D721Med (cell line): ENCODE measurements around the gene UBASH3A.

Source experiments
- DNase-seq: peaks from one replicate; pipeline ENCODE4 v3.0.0; 2011; ENCODE audit warnings: low spot score; ENCODE audit not compliant: insufficient read length
- FAIRE-seq: peaks from 2 replicates; lab custom pipeline; 2011; peaks lifted over from hg19 to GRCh38; lab: Jason Lieb, UNC
- TF ChIP-seq, protein P1 (sequence below): IDR thresholded peaks from 2 replicates; pipeline ENCODE4 v1.5.1; 2012; ENCODE audit warnings: mild to moderate bottlenecking, control low read depth; ENCODE audit not compliant: insufficient read depth; ENCODE audit errors: missing control alignments

UBASH3A gene

DNA sequence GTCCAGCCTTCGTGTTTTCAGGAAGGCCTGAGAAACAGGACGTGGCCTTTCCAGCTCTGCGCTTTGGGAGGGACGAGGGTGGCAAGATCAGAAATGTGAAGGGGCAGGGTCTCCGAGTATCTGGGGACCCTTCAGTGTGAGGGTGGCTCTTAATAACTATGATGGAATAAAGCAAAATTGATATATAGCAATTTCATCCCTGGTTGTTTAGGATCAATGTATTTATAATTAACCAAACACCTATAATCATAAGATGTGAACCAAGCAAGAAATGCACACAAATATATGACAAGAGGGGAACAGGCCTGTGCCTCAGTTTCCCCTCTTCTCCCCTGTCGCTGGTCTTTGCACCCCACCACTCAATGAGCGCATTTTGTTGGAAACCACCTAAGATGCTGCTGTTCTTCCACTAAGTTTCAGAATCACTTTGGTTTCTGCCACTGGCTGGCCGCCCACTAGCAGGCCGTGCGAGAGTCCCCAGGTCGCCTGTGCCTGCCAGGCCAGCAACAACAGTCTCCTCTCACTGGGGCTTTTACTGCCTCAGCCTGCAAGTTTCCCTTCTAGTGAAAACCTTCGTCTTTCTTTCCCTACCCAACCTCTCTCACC is 36.6 kb downstream of the UBASH3A start:
- DNase-seq = no peak
- TF ChIP-seq, protein P1, sequence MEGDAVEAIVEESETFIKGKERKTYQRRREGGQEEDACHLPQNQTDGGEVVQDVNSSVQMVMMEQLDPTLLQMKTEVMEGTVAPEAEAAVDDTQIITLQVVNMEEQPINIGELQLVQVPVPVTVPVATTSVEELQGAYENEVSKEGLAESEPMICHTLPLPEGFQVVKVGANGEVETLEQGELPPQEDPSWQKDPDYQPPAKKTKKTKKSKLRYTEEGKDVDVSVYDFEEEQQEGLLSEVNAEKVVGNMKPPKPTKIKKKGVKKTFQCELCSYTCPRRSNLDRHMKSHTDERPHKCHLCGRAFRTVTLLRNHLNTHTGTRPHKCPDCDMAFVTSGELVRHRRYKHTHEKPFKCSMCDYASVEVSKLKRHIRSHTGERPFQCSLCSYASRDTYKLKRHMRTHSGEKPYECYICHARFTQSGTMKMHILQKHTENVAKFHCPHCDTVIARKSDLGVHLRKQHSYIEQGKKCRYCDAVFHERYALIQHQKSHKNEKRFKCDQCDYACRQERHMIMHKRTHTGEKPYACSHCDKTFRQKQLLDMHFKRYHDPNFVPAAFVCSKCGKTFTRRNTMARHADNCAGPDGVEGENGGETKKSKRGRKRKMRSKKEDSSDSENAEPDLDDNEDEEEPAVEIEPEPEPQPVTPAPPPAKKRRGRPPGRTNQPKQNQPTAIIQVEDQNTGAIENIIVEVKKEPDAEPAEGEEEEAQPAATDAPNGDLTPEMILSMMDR = no peak
- no peak for FAIRE-seq

DNA sequence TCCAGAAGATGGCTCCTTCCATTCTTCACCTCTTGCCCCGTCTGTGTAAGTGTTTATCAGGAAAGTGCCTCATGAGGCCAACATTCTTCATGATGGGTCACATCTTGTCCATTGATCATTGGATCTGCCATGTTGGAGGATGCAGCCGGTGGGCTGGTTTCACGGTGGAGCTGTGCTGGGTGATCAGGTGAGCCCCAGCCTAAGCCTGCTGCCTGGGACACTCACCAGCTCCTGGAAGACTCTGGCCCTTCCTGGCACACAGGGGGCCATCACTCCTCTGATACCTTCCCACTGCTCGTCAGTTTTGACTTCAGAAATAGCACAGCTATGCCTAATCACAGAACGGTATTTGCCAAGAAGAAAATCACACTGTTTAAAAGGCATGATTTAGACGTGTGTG is 38.3 kb downstream of the UBASH3A start:
- FAIRE-seq = no peak
- DNase-seq = no peak
- TF ChIP-seq, protein P1 = no peak

DNA sequence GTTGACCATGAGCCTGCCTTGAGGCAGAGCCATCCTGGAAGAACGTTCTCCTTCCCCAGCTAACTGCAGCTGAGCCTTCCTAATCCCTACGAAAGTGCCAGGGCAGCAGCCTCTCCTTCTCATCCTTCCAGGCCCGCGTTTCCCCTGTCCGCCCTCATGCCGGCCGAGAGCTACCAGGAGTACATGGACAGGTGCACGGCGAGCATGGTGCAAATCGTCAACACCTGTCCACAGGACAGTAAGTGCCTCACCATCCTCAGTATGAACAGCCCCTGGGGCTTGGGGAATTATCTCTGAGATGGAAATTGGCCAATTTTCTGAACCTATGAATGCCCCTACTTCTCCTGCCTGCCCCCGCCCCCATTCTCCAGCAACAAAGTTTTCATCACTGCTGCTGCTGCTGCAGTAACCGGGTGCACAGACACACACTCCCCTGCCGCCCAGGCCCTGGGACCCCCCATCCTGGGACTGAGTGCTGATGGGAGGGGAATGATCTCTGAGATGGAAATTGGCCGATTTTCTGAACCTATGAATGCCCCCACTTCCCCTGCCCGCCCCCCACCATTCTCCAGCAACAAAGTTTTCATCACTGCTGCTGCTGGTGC is 39.6 kb downstream of the UBASH3A start:
- TF ChIP-seq, protein P1 = no peak
- FAIRE-seq = no peak
- no peak for DNase-seq

DNA sequence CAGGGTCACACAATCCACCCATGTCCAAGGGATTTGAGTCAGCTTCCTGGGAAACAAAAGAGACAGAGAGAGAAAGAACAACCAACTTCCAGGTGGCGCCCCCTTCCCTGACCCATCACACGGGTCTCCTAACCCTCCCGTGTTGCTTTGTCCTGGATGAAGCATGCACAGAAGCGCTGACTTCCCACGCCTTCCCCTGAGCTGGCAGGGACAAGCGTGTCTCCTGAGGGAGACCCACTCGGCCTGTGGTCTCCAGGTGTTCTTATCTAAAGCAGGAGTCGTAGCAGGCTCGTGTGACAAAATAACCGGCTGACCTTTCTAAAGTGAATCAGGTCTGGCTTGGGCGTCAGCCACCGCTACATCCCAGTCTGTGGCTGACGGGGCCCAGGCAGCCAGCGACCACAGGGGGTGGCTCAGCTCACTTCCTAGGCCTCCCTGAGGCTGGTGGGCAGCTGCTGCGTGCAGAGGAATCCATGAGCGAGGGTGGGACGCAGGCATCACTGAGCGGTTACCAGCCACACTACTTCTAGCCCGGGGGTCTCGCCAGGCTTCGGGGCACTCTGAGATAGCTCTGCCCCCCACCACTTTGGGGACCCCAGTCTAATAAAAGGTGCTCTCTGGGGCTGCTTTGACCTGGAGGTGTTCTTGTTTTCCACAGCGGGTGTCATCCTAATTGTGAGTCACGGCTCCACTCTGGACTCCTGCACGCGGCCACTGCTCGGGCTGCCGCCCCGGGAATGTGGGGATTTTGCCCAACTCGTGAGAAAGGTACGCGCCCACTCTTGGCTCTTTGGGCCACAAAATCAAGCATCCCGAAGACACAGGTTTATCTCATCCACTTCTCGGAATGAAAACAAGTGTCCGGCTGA is 40.4 kb downstream of the UBASH3A start:
- FAIRE-seq = no peak
- TF ChIP-seq, protein P1 = no peak
- DNase-seq = no peak

DNA sequence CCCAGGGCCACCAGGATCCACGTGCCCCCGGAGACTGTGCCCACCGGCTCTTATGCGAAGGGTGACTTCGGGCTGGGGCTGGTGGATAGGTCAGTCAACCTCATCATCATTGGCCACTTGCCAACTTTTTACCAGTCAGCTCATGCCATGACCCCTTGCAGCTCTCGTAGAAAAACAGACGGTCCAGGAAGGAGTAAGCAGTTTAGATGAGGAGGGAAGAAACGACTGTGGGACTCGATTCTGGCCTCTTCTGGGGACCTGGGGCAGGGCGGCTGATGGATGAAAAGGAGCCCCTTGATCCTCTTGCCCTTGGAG is 41.0 kb downstream of the UBASH3A start:
- no peak for DNase-seq
- TF ChIP-seq, protein P1 = no peak
- no peak for FAIRE-seq

DNA sequence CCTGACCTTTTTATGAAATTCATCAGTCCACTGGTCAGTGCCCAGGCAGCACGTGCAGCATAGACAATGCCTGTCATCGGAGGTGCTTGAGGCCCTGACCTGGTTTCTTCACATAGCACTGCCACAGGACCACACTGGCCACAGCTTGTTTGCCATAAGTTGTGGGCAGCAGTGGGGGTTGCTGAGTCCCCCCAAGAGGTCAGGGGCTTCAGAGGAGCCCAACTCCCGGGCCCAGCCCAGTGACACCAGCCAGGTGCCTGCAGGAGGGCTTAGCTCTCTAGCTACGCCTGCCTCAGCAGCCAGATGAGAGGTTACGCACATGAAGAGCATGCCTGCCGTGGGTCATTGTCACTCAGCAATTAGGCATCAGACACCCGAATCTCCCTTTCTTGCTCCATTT is 41.6 kb downstream of the UBASH3A start:
- DNase-seq (no peak), FAIRE-seq (no peak)
- TF ChIP-seq, protein P1 = no peak

DNA sequence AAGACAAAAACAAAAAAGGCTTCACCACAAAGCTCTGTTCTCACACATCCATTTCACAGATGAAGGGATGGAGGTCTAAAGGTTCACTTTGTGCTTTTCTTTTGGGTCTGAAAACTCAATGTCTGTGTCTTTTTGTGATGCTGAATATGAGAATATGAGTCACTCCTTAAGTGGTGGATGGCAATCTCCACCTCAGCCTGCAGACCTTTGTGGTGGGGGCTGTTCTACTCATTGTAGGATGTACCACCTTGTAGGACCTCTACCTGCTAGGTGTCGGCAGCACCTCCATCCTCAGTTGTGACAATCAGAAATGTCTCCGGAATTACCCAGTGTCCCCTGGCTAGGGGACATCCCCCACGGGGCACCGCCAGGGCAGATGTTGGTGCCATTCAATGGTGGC is 42.8 kb downstream of the UBASH3A start:
- DNase-seq (no peak), FAIRE-seq (no peak)
- TF ChIP-seq, protein P1 = no peak
